ENCODE data around the gene OTUD3.

OTUD3 gene, protein sequence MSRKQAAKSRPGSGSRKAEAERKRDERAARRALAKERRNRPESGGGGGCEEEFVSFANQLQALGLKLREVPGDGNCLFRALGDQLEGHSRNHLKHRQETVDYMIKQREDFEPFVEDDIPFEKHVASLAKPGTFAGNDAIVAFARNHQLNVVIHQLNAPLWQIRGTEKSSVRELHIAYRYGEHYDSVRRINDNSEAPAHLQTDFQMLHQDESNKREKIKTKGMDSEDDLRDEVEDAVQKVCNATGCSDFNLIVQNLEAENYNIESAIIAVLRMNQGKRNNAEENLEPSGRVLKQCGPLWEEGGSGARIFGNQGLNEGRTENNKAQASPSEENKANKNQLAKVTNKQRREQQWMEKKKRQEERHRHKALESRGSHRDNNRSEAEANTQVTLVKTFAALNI

DNA sequence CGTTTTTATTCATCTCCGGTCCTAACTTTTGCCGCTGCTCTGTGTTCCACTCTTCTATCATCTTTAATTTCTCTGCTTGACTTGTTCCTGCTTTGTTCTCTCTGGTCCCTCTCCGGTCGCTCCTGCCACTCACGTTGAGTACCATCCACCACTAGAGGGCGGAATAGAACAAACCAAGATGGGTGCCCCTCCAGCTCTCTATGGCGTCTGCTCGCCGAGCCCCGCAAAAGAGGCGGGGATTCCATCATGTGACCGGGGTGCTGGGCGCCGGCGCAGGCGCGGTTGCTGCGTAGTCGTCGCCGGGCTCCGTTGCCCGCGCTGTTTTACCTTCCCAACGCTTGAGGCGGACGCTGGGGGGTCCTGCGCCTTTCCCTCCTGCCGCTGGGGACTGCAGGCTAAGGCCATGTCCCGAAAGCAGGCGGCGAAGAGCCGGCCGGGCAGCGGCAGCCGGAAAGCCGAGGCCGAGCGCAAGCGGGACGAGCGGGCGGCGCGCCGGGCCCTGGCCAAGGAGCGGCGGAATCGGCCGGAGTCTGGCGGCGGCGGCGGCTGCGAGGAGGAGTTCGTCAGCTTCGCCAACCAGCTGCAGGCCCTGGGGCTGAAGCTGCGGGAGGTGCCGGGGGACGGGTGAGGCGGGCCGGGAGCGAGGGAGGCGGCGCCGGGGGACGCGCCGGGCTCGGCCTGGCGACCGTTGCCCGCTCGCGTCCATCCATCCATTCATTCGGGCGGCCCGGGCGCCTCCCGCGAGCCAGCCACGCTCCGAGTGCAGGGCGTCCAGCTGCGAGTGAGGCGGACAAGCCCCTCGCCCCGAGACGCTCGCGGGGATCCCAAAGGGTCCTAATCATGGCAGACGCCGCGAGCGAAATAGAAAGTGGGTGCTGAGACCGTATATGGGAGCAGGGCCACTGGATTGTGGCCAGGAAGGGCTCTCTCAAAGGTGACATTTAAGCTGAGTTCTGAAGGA is at the start of gene OTUD3:
TSS of gene OTUD3 (plus strand) at position 285 of the 961 bp plus-strand sequence. CDS start at position 404, 119 bp downstream.
- peak; percentile 96 for DNase-seq (ENCODE audit: low read depth)

DNA sequence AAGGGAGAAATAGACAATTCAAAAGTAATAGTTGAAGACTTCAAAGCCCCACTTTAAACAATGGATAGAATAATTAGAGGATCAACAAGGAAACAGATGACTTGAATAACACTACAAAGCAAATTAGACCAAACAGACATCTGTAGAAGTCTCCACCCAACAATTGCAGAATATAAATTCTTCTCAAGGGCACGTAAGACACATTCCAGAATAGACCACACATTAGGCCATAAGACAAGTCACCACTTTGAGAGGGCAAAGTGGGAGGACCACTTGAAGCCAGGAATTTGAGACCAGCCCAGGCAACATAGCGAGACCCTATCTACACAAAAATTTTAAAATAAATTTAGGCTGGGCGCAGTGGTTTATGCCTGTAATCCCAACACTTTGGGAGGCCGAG is 46.6 kb upstream of the OTUD3 start:
- TF ChIP-seq, protein P1, sequence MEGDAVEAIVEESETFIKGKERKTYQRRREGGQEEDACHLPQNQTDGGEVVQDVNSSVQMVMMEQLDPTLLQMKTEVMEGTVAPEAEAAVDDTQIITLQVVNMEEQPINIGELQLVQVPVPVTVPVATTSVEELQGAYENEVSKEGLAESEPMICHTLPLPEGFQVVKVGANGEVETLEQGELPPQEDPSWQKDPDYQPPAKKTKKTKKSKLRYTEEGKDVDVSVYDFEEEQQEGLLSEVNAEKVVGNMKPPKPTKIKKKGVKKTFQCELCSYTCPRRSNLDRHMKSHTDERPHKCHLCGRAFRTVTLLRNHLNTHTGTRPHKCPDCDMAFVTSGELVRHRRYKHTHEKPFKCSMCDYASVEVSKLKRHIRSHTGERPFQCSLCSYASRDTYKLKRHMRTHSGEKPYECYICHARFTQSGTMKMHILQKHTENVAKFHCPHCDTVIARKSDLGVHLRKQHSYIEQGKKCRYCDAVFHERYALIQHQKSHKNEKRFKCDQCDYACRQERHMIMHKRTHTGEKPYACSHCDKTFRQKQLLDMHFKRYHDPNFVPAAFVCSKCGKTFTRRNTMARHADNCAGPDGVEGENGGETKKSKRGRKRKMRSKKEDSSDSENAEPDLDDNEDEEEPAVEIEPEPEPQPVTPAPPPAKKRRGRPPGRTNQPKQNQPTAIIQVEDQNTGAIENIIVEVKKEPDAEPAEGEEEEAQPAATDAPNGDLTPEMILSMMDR (IDR thresholded peaks at IDR 0.05; ENCODE audit: low read depth, low read length, missing control alignments) = no peak
- DNase-seq (ENCODE audit: low read depth) = no peak
- H3K4me3 ChIP-seq (ENCODE audit: low read depth, low read length) = no peak overlapping the region
- in situ Hi-C loops (cut with HindIII; ENCODE audit: low sequenced_read_pairs) = no loop called here

More for the DNA sequence above, at the start of gene OTUD3:
- TF ChIP-seq, protein P1 (IDR thresholded peaks at IDR 0.05; ENCODE audit: low read depth, low read length, missing control alignments) = peak; percentile 90
- H3K4me3 ChIP-seq (ENCODE audit: low read depth, low read length) = peak within 1 kb of the TSS; percentile 91
- in situ Hi-C loops (cut with HindIII; ENCODE audit: low sequenced_read_pairs) = no loop called here

DNA sequence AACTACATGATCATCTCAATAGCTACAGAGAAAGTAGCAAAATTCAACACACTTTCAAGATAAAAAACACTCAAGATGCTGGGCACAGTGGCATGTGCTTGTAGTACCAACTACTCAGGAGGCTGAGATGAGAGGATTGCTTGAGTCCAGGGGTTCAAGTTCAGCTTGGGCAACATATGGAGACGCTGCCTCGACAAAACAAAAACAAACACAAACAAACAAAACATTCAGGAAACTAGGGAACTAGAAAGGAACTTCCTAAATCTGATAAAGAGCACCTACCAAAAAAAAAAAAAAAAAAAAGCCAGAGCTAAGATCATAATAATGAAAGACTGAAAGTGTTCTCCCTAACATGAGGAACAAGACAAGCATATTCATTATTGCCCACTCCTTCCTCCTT is 44.3 kb upstream of the OTUD3 start:
- no peak overlapping the region for H3K4me3 ChIP-seq (ENCODE audit: low read depth, low read length)
- in situ Hi-C loops (cut with HindIII; ENCODE audit: low sequenced_read_pairs) = no loop called here
- no peak for DNase-seq (ENCODE audit: low read depth)
- TF ChIP-seq, protein P1 (IDR thresholded peaks at IDR 0.05; ENCODE audit: low read depth, low read length, missing control alignments) = no peak

DNA sequence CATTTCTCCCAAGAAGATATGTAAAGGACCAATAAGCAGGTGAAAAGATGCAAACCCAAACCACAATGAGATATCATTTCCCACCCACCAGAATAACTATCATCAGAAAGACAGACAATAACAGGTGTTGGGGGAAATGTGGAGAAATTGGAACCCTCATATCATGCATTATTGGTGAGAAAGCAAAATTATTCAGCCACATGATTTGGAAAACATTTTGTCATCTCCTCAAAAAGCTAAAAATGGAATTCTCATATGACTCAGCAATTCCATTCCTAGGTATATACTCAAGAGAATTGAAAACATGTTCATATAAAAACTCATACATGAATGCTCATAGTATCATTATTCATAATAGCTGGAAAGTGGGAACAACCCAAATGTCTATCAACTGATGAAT is 42.0 kb upstream of the OTUD3 start:
- TF ChIP-seq, protein P1 (IDR thresholded peaks at IDR 0.05; ENCODE audit: low read depth, low read length, missing control alignments) = no peak
- no peak for DNase-seq (ENCODE audit: low read depth)
- H3K4me3 ChIP-seq (ENCODE audit: low read depth, low read length) = no peak overlapping the region
- in situ Hi-C loops (cut with HindIII; ENCODE audit: low sequenced_read_pairs) = no loop called here

DNA sequence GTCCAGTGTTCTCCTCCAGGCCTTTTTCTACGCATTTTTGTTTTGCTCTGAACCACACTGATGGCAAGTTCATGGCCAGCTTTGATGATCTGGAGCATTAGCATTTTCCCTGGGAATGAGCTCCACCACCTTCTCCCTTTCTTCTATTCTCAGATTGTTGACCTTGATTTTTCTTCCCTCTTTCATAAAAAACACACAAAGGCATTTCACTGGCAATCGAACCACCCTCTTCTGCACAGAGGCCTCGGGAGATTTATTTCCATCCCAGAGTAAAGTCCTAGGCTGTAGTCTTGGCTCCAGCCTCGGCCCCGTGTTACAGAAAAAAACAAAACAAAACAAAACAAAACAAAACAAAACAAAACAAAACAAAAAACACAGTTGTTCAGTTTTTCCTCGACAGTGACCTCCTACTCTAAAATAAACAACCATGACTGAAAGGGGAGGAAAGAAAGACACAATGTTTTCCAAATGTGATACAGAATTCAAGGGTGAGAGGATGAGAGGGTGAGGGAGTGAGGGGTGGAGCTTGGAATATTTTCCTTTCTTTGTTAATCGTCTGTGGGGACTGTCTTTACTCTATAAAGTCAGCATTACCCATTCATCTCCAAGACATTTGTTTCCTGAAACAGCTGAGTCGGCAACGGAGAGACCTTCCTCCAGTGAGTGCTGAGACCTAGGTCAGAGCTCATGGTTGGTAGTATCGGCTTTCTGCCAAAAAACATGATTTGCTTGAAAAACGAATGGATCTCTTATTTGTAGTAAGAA is 37.3 kb upstream of the OTUD3 start:
- in situ Hi-C loops (cut with HindIII; ENCODE audit: low sequenced_read_pairs) = no loop called here
- TF ChIP-seq, protein P1 (IDR thresholded peaks at IDR 0.05; ENCODE audit: low read depth, low read length, missing control alignments) = no peak
- no peak for DNase-seq (ENCODE audit: low read depth)
- H3K4me3 ChIP-seq (ENCODE audit: low read depth, low read length) = no peak overlapping the region

DNA sequence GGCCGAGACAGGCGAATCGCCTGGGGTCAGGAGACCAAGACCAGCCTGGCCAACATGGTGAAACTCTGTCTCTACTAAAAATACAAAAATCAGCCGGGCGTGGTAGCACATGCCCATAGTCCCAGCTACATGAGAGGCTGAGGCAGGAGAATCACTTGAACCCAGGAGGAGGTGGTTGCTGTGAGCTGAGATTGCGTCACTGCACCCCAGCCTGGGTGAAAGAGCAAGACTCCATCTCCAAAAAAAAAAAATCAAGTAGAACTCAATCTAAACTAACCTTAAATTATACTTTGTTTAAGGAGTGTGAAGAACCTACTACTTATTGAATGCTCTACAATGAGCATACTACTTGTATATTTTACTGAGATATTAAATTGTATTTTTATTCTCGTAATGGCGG is 36.6 kb upstream of the OTUD3 start:
- DNase-seq (ENCODE audit: low read depth) = no peak
- TF ChIP-seq, protein P1 (IDR thresholded peaks at IDR 0.05; ENCODE audit: low read depth, low read length, missing control alignments) = no peak
- in situ Hi-C loops (cut with HindIII; ENCODE audit: low sequenced_read_pairs) = no loop called here
- H3K4me3 ChIP-seq (ENCODE audit: low read depth, low read length) = no peak overlapping the region
